GM06990 (cell line): ENCODE measurements around the gene RAB22A.

Experiments used
- DNase-seq: peaks from one replicate; pipeline ENCODE4 v3.0.0-alpha.2; 2011; ENCODE audit not compliant: insufficient read length; ENCODE audit errors: extremely low read depth
- H3K27me3 ChIP-seq: replicated peaks from 2 replicates; pipeline ENCODE4 v1.6.0; 2011; ENCODE audit warnings: low read length; ENCODE audit not compliant: control insufficient read depth, insufficient read depth
- H3K36me3 ChIP-seq: 2 replicates; pipeline ENCODE4 v1.5.1; 2011; ENCODE audit warnings: low read length; ENCODE audit not compliant: control insufficient read depth, insufficient read depth
- H3K4me3 ChIP-seq: replicated peaks from 2 replicates; pipeline ENCODE4 v1.5.1; 2011; ENCODE audit warnings: low read depth, mild to moderate bottlenecking, control low read depth, low read length
- TF ChIP-seq, protein P1 (sequence below): IDR thresholded peaks from 2 replicates; pipeline ENCODE4 v1.5.1; 2011; ENCODE audit warnings: low read length, control low read depth, mild to moderate bottlenecking, inconsistent platforms; ENCODE audit not compliant: insufficient read depth, poor library complexity, severe bottlenecking

The RAB22A gene

DNA sequence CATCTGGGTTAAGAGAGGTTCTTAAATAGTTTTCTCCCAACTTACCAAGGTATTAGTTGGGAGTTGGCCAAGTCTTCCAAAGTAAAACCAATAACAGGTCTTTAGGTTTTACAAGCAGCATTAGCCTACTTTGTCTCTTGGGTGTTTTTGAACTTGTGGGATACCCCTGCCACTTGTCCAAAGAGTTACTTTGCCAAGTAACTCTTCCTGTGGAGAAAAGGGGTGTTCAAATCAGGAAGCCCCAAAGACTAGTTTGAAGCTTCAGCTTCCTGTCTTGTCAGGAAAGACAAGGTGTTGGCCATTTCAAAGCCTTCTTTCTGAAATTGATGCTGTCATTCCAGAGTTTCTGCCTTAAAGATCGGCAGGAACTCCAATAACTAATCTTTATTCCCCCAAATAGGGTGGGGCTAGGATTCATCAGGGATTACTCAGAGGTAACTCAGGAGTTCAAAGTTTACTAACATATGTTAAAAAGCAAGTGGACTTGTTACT, 822 bp downstream of the RAB22A start:
- no peak for DNase-seq
- TF ChIP-seq, protein P1, sequence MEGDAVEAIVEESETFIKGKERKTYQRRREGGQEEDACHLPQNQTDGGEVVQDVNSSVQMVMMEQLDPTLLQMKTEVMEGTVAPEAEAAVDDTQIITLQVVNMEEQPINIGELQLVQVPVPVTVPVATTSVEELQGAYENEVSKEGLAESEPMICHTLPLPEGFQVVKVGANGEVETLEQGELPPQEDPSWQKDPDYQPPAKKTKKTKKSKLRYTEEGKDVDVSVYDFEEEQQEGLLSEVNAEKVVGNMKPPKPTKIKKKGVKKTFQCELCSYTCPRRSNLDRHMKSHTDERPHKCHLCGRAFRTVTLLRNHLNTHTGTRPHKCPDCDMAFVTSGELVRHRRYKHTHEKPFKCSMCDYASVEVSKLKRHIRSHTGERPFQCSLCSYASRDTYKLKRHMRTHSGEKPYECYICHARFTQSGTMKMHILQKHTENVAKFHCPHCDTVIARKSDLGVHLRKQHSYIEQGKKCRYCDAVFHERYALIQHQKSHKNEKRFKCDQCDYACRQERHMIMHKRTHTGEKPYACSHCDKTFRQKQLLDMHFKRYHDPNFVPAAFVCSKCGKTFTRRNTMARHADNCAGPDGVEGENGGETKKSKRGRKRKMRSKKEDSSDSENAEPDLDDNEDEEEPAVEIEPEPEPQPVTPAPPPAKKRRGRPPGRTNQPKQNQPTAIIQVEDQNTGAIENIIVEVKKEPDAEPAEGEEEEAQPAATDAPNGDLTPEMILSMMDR = no peak
- no peaks in the 10 kb centered on the region for H3K27me3 ChIP-seq
- H3K36me3 ChIP-seq = peaks cover 9% of the 10 kb centered on the region
- H3K4me3 ChIP-seq = peak overlapping the region; percentile 87

DNA sequence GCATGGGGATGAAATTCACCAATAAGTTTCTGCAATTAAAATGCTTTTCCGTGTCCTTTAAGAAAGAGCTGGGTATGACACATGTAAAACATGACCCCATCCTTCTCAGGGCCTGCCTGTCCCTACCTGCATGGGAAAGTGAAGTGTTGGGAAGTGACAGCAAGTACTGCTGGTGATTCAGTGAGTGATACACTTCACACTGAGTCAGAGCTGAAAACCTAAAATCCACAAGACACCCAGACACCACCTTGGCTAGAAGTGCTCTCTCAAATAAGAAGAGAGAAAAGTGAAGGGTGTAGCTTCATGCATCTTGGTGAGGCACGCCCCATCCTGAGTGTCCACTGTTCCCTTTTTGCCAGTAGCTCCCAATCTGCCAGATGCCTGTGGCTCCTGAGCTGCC, 3.3 kb downstream of the RAB22A start:
- TF ChIP-seq, protein P1 = no peak
- peaks cover 14% of the 10 kb centered on the region for H3K36me3 ChIP-seq

DNA sequence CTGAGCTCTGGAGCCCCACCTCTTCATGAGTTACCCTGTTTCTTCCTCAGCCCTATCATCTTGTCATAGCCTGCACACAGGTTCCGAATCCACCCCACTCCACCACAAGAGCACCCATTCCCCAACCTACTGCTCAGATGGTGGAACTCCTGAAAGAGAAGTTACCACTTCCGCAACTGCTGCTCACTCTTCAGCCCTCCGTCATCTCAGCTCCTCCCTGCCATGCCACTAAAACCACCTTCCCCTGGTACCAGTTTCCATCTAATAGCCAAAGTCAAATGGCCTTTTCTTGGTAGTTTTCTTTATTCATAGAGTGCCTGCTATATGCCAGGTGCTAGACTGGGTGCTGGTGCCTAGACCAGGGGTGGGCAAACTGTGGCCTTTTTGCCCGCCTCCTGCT, 3.9 kb downstream of the RAB22A start:
- DNase-seq = no peak
- H3K36me3 ChIP-seq = peaks cover 14% of the 10 kb centered on the region
- TF ChIP-seq, protein P1 = no peak
- H3K27me3 ChIP-seq = no peaks in the 10 kb centered on the region
- H3K4me3 ChIP-seq = no peak overlapping the region

More for the DNA sequence above, 3.3 kb downstream of the RAB22A start:
- no peak for DNase-seq
- Histone ChIP-seq H3K4me3 (no peak overlapping the region), H3K27me3 (no peaks in the 10 kb centered on the region)

DNA sequence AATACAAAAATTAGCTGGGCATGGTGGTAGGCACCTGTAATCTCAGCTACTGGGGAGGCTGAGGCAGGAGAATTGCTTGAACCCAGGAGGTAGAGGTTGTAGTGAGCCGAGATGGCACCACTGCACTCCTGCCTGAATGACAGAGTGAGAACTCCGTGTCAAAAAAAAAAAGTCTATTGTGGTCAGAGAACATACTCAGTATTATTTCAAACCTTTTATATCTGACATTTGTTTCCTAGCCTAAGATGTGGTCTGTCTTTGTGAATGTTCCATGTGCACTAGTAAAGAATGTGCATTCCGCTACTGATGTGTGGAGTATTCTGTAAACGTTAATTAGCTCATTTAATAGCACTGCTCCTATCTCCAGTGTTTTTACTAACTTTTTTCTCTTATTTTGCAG, 11.7 kb downstream of the RAB22A start:
- Histone ChIP-seq H3K4me3 (no peak overlapping the region), H3K27me3 (no peaks in the 10 kb centered on the region), H3K36me3 (peaks cover 1% of the 10 kb centered on the region)
- DNase-seq = no peak
- TF ChIP-seq, protein P1 = no peak

DNA sequence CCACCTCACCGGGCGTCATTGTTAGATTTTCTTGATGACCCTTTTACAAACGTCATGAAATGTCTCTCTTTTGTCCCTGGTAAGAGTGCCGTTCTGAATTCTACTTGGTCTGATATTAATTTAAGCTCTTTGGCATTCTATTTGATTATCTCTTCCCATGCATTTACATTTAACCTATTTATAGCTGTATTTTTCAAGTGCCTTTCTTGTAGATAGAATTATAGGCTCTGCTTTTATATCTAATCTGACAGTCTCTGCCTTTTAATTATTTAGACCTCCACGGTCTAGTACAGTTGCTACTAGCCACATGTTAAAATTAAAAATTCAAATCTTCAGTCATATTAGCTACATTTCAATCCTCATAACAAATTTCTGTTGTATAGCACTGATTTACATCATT, 12.6 kb downstream of the RAB22A start:
- Histone ChIP-seq H3K36me3 (no peaks in the 10 kb centered on the region; the same call in none of the 2 replicates), H3K4me3 (no peak overlapping the region), H3K27me3 (no peaks in the 10 kb centered on the region)
- TF ChIP-seq, protein P1 = no peak
- DNase-seq = no peak

DNA sequence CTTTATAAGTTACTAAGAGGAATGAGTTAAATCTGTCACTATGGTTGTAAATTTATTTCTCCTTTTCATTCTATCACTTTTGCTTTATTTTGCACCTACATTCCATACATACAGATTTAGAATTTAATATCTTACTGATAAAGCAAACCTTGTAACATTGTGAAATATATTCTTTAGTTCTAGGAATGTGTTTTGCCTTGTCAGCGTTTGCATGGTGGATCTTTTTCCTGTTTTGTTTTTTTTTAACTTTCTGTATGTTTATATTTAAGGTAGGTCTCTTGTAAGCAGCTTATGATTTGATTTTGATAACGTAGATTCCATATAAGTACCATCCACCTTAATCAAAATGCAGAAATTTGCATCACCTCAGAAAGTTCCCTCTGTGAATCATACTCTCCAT, 16.4 kb downstream of the RAB22A start:
- TF ChIP-seq, protein P1 = no peak
- Histone ChIP-seq H3K27me3 (no peaks in the 10 kb centered on the region), H3K36me3 (no peaks in the 10 kb centered on the region; the same call in none of the 2 replicates), H3K4me3 (no peak overlapping the region)
- no peak for DNase-seq
